MM.1S (cell line): Measurements from ENCODE around the gene LTBP3.

Source experiments
- DNase-seq: peaks from one replicate; pipeline ENCODE4 v3.0.0-alpha.2; 2015
- H2AFZ ChIP-seq: fragments of 300-600 bp; sonication (generic); 2 replicates; pipeline ENCODE4 v1.6.0; 2016; ENCODE audit warnings: antibody characterized with exemption, low read length
- H3F3A ChIP-seq: fragments of 300-600 bp; sonication (generic); 2 replicates; pipeline ENCODE4 v1.6.1; 2016; ENCODE audit warnings: mild to moderate bottlenecking, antibody characterized with exemption, low read length, moderate library complexity, mixed read lengths; ENCODE audit not compliant: insufficient read depth
- H3K27ac ChIP-seq: fragments of 300-600 bp; sonication (generic); 2 replicates; pipeline ENCODE4 v1.5.1; 2016; ENCODE audit warnings: mild to moderate bottlenecking, low read length
- H3K27me3 ChIP-seq: fragments of 300-600 bp; sonication (generic); replicated peaks from 2 replicates; pipeline ENCODE4 v1.6.0; 2016; ENCODE audit warnings: low read length; ENCODE audit not compliant: insufficient read depth
- H3K36me3 ChIP-seq: fragments of 300-600 bp; sonication (generic); replicated peaks from 2 replicates; pipeline ENCODE4 v1.6.1; 2016; ENCODE audit warnings: mild to moderate bottlenecking, low read length, mixed read lengths; ENCODE audit not compliant: insufficient read depth
- H3K4me1 ChIP-seq: fragments of 300-600 bp; sonication (generic); 2 replicates; pipeline ENCODE4 v1.6.1; 2016; ENCODE audit warnings: low read length, mixed read lengths
- H3K4me2 ChIP-seq: fragments of 300-600 bp; sonication (generic); 2 replicates; pipeline ENCODE4 v1.6.0; 2016; ENCODE audit warnings: low read depth, low read length
- H3K4me3 ChIP-seq: fragments of 300-600 bp; sonication (generic); 2 replicates; pipeline ENCODE4 v1.5.1; 2016; ENCODE audit warnings: low read length, mixed read lengths
- H3K79me2 ChIP-seq: fragments of 300-600 bp; sonication (generic); 2 replicates; pipeline ENCODE4 v1.6.1; 2016; ENCODE audit warnings: mixed run types, low read length, mixed read lengths
- H3K9ac ChIP-seq: fragments of 300-600 bp; sonication (generic); 2 replicates; pipeline ENCODE4 v1.6.1; 2016; ENCODE audit warnings: low read length, mixed read lengths
- H3K9me2 ChIP-seq: fragments of 300-600 bp; sonication (generic); replicated peaks from 2 replicates; pipeline ENCODE4 v1.6.1; 2016; ENCODE audit warnings: mild to moderate bottlenecking, low read length, mixed read lengths; ENCODE audit not compliant: insufficient read depth
- H3K9me3 ChIP-seq: fragments of 300-600 bp; sonication (generic); replicated peaks from 2 replicates; pipeline ENCODE4 v1.6.1; 2016; ENCODE audit warnings: mild to moderate bottlenecking, low read length, mixed read lengths; ENCODE audit not compliant: insufficient read depth
- H4K20me1 ChIP-seq: fragments of 300-600 bp; sonication (generic); 2 replicates; pipeline ENCODE4 v1.6.1; 2016; ENCODE audit warnings: mild to moderate bottlenecking, low read length, moderate library complexity, mixed read lengths; ENCODE audit not compliant: insufficient read depth
- CTCF ChIP-seq: fragments of 300-600 bp; sonication (generic); IDR thresholded peaks from 2 replicates; pipeline ENCODE4 v1.5.1; 2016; ENCODE audit warnings: antibody characterized with exemption, low read length, mixed read lengths
- EZH2 ChIP-seq: fragments of 300-600 bp; sonication (generic); optimal IDR thresholded peaks from 2 replicates; pipeline ENCODE3; 2017; ENCODE audit warnings: low read depth, mild to moderate bottlenecking, antibody characterized with exemption, low read length, mixed read lengths
- EZH2phosphoT487 ChIP-seq: fragments of 300-600 bp; sonication (generic); IDR thresholded peaks from 2 replicates; pipeline ENCODE4 v1.6.1; 2018; ENCODE audit warnings: antibody characterized with exemption, low read length

LTBP3 gene

GRCh38 chr11:65502274-65502554 is 55.9 kb downstream of the LTBP3 start:
- H3K9ac ChIP-seq: peak overlapping the region; percentile 100
- peaks cover 72% of the 10 kb centered on the region for H4K20me1 ChIP-seq
- no peak overlapping the region for H2AFZ ChIP-seq
- no peak for TF ChIP-seq EZH2
- no peak for TF ChIP-seq EZH2phosphoT487
- no peak for TF ChIP-seq CTCF
- peaks cover 33% of the 10 kb centered on the region for H3K4me1 ChIP-seq
- H3K27me3 ChIP-seq: no peaks in the 10 kb centered on the region
- peaks cover 96% of the 10 kb centered on the region for H3F3A ChIP-seq
- H3K9me2 ChIP-seq: no peaks in the 10 kb centered on the region
- peak overlapping the region; percentile 67 for H3K4me2 ChIP-seq
- H3K79me2 ChIP-seq: peaks cover 86% of the 10 kb centered on the region
- H3K36me3 ChIP-seq: peaks cover 44% of the 10 kb centered on the region
- H3K9me3 ChIP-seq: no peaks in the 10 kb centered on the region
- peak overlapping the region; percentile 94 for H3K27ac ChIP-seq
- H3K4me3 ChIP-seq: peak overlapping the region; percentile 86
- DNase-seq: peak; percentile 21

- Histone ChIP-seq H3K27me3 (no peaks in the 10 kb centered on the region), H3F3A (peaks cover 96% of the 10 kb centered on the region), H3K9me2 (no peaks in the 10 kb centered on the region), H3K9me3 (no peaks in the 10 kb centered on the region), H3K9ac (peak overlapping the region; percentile 100), H3K79me2 (peaks cover 90% of the 10 kb centered on the region), H2AFZ (no peak overlapping the region), H3K27ac (peak overlapping the region; percentile 94), H3K4me3 (peak overlapping the region; percentile 86), H3K36me3 (peaks cover 44% of the 10 kb centered on the region), H4K20me1 (peaks cover 72% of the 10 kb centered on the region), H3K4me2 (peak overlapping the region; percentile 67), H3K4me1 (peaks cover 34% of the 10 kb centered on the region)
- TF ChIP-seq EZH2phosphoT487: no peak
- TF ChIP-seq EZH2: no peak
- peak; percentile 56 for DNase-seq
Observed at GRCh38 chr11:65501472-65502273, 56.5 kb downstream of the LTBP3 start.

- H3K27ac ChIP-seq: peak overlapping the region; percentile 94
- peaks cover 70% of the 10 kb centered on the region for H4K20me1 ChIP-seq
- H3K36me3 ChIP-seq: peaks cover 44% of the 10 kb centered on the region
Observed at GRCh38 chr11:65501186-65501471, 57.0 kb downstream of the LTBP3 start.

More at GRCh38 chr11:65501186-65501471, 57.0 kb downstream of the LTBP3 start:
- Histone ChIP-seq H3F3A (peaks cover 96% of the 10 kb centered on the region), H3K4me1 (peaks cover 34% of the 10 kb centered on the region), H2AFZ (no peak overlapping the region), H3K9ac (peak overlapping the region; percentile 100), H3K79me2 (peaks cover 92% of the 10 kb centered on the region), H3K4me3 (peak overlapping the region; percentile 86), H3K9me2 (no peaks in the 10 kb centered on the region), H3K27me3 (no peaks in the 10 kb centered on the region), H3K4me2 (peak overlapping the region; percentile 67), H3K9me3 (no peaks in the 10 kb centered on the region)
- TF ChIP-seq EZH2 (no peak), CTCF (no peak), EZH2phosphoT487 (no peak)
- no peak for DNase-seq
